Measurements from ENCODE around the gene BMERB1.

BMERB1 gene

GRCh38 chr16:15523092-15523541 is 88.7 kb downstream of the BMERB1 start:
- TF ChIP-seq, protein P1, sequence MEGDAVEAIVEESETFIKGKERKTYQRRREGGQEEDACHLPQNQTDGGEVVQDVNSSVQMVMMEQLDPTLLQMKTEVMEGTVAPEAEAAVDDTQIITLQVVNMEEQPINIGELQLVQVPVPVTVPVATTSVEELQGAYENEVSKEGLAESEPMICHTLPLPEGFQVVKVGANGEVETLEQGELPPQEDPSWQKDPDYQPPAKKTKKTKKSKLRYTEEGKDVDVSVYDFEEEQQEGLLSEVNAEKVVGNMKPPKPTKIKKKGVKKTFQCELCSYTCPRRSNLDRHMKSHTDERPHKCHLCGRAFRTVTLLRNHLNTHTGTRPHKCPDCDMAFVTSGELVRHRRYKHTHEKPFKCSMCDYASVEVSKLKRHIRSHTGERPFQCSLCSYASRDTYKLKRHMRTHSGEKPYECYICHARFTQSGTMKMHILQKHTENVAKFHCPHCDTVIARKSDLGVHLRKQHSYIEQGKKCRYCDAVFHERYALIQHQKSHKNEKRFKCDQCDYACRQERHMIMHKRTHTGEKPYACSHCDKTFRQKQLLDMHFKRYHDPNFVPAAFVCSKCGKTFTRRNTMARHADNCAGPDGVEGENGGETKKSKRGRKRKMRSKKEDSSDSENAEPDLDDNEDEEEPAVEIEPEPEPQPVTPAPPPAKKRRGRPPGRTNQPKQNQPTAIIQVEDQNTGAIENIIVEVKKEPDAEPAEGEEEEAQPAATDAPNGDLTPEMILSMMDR (IDR thresholded peaks at IDR 0.05; ENCODE audit: insufficient read depth, low read length, missing control alignments): no peak
- ChIA-PET CTCF (interaction anchor here (1.0 to 1.2 kb wide), 2 partner anchors 20 to 29 kb away, joined by 3 to 4 read pairs; no protein-coding TSS in a partner anchor), POLR2A (no interaction called here)
- DNase-seq (ENCODE audit: low read depth, low spot score): no peak
- H3K4me3 ChIP-seq (ENCODE audit: low read depth, low read length): no peak overlapping the region

- no peak overlapping the region for H3K4me3 ChIP-seq (ENCODE audit: low read depth, low read length)
- ChIA-PET POLR2A (no interaction called here), CTCF (interaction anchor here (0.8 to 1.2 kb wide), 2 partner anchors 21 to 25 kb away, joined by 3 read pairs; no protein-coding TSS in a partner anchor)
These were observed 89.6 kb downstream of the BMERB1 start for GRCh38 chr16:15523939-15524338.

GRCh38 chr16:15524966-15525365 is 90.6 kb downstream of the BMERB1 start:
- TF ChIP-seq, protein P1 (IDR thresholded peaks at IDR 0.05; ENCODE audit: insufficient read depth, low read length, missing control alignments): no peak
- CTCF ChIA-PET: no interaction called here
- DNase-seq (ENCODE audit: low read depth, low spot score): no peak
- no peak overlapping the region for H3K4me3 ChIP-seq (ENCODE audit: low read depth, low read length)
- POLR2A ChIA-PET: no interaction called here

More at GRCh38 chr16:15523939-15524338, 89.6 kb downstream of the BMERB1 start:
- DNase-seq (ENCODE audit: low read depth, low spot score): no peak
- TF ChIP-seq, protein P1 (IDR thresholded peaks at IDR 0.05; ENCODE audit: insufficient read depth, low read length, missing control alignments): no peak

DNA sequence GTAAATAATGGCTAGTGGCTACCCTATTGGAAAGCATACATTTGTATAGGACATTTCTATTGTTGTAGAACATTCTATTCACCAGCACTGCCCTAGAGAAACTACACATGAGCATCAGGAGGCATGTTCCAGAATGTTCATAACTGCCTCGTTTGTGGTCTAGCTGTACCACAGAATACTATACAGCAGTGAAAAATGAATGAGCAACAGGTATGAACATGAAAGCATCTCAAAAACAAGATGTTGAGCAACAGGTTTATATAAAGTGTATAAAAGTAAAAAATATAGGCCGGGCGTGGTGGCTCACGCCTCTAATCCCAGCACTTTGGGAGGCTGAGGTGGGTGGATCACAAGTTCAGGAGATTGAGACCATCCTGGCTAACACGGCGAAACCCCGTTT is 91.7 kb downstream of the BMERB1 start:
- TF ChIP-seq, protein P1 (IDR thresholded peaks at IDR 0.05; ENCODE audit: insufficient read depth, low read length, missing control alignments): no peak
- POLR2A ChIA-PET: no interaction called here
- CTCF ChIA-PET: interaction anchor here (1.0 kb wide), 1 partner anchor 25 kb away, joined by 3 read pairs; no protein-coding TSS in a partner anchor
- H3K4me3 ChIP-seq (ENCODE audit: low read depth, low read length): no peak overlapping the region
- DNase-seq (ENCODE audit: low read depth, low spot score): no peak

GRCh38 chr16:15526731-15527130 is 92.3 kb downstream of the BMERB1 start:
- ChIA-PET POLR2A (no interaction called here), CTCF (no interaction called here)
- H3K4me3 ChIP-seq (ENCODE audit: low read depth, low read length): no peak overlapping the region

DNA sequence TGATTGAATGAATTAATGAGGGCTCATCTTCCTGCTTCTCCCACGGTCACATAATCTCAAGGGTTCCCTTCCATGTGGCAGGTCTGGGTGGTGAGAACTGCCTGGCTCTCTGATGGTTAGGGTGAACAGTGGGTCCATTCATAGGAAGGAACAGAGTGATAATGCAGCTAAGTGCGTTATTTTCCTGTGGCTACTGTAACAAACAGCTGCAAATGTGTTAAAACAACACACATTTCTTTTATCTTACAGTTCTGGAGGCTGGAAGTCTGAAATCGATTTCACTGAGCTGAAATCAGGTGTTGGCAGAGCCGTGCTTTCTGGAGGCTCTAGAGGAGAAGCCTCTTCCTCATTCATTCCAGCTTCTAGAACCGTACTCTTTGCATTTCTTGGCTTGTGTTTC is 95.3 kb downstream of the BMERB1 start:
- POLR2A ChIA-PET: no interaction called here
- CTCF ChIA-PET: interaction anchor here (1.1 to 1.7 kb wide), 3 partner anchors 9 to 21 kb away, joined by 3 to 5 read pairs (median 4); no protein-coding TSS in a partner anchor
- TF ChIP-seq, protein P1 (IDR thresholded peaks at IDR 0.05; ENCODE audit: insufficient read depth, low read length, missing control alignments): no peak
- DNase-seq (ENCODE audit: low read depth, low spot score): no peak
- H3K4me3 ChIP-seq (ENCODE audit: low read depth, low read length): no peak overlapping the region

More at GRCh38 chr16:15526731-15527130, 92.3 kb downstream of the BMERB1 start:
- TF ChIP-seq, protein P1 (IDR thresholded peaks at IDR 0.05; ENCODE audit: insufficient read depth, low read length, missing control alignments): no peak
- DNase-seq (ENCODE audit: low read depth, low spot score): no peak
